Kidney (tissue), 14 donors: ENCODE measurements around the gene CDC37. TPM values are rescaled to one million over a fixed set of nuclear protein-coding genes. Genes with fewer than 3 reads are reported as not detected.

Source experiments
- DNase-seq, 5 donors: peaks; one replicate each; pipeline ENCODE4 v3.0.0-alpha.2; 2013 to 2020
- FAIRE-seq: peaks from 2 replicates; lab custom pipeline; 2012; peaks lifted over from hg19 to GRCh38; lab: Jason Lieb, UNC
- H3K27ac ChIP-seq, 2 donors: one replicate each; pipeline ENCODE4 v1.7.0; 2013; ENCODE audit warnings: low read depth in 2 of 2, low read length in 2 of 2, inconsistent platforms in 1 of 2
- H3K27me3 ChIP-seq: one replicate; pipeline ENCODE4 v1.7.1; 2013; ENCODE audit warnings: low read length, inconsistent platforms; ENCODE audit not compliant: control insufficient read depth, insufficient read depth
- H3K36me3 ChIP-seq, 3 donors: one replicate each; pipeline versions ENCODE4 v1.7.0 to v1.7.1; 2013; ENCODE audit warnings: low read length in 3 of 3, control low read depth in 1 of 3, inconsistent platforms in 1 of 3; ENCODE audit not compliant: insufficient read depth in 3 of 3, control insufficient read depth in 2 of 3
- H3K4me1 ChIP-seq, 3 donors: one replicate each; pipeline versions ENCODE4 v1.7.0 to v1.7.1; 2013; ENCODE audit warnings: low read length in 3 of 3, inconsistent platforms in 1 of 3, low read depth in 1 of 3; ENCODE audit not compliant: control insufficient read depth in 2 of 3, insufficient read depth in 2 of 3
- H3K4me3 ChIP-seq, 3 donors: one replicate each; pipeline versions ENCODE4 v1.7.0 to v1.8.1; 2013; ENCODE audit warnings: low read length in 3 of 3, control low read depth in 1 of 3, inconsistent platforms in 1 of 3
- H3K9ac ChIP-seq, 3 donors: one replicate each; pipeline versions ENCODE4 v1.7.0 to v1.7.1; 2013; ENCODE audit warnings: low read length in 3 of 3, control low read depth in 1 of 3, inconsistent platforms in 1 of 3
- H3K9me3 ChIP-seq, 3 donors: one replicate each; pipeline versions ENCODE4 v1.7.0 to v1.7.1; 2013; ENCODE audit warnings: low read length in 3 of 3, control low read depth in 1 of 3, inconsistent platforms in 1 of 3; ENCODE audit not compliant: control insufficient read depth in 2 of 3, insufficient read depth in 1 of 3
- CTCF ChIP-seq: IDR thresholded peaks from 3 replicates; pipeline ENCODE4 v1.5.1; 2012; ENCODE audit warnings: mild to moderate bottlenecking, moderate library complexity, borderline replicate concordance; ENCODE audit not compliant: insufficient read depth; ENCODE audit errors: extremely low read depth
- intact Hi-C: fragments of 100-400 bp; cut with DNase I; formaldehyde crosslinking; loops from one replicate; pipeline ENCODE4 v1.11.1; 2022
- polyA plus RNA-seq: library from polyadenylated mRNA; stranded (reverse); fragments of 350-450 nt; fragmentation: Illumina TruSeq; extraction: RNeasy Lipid Tissue Mini Kit (QIAGEN cat#74804); gene quantifications from one replicate; pipeline ENCODE4 v1.2.3, GENCODE V29; 2014; ENCODE audit warnings: low read depth, low replicate concordance; ENCODE audit not compliant: insufficient read depth
- total RNA-seq: library from RNA; stranded (reverse); fragmentation: NEBNext Ultra II Directional; extraction: Animal tissue kit (Norgen Biotek cat#: 25700); gene quantifications from one replicate; pipeline ENCODE4 v1.2.1, GENCODE V29; 2021
- donor health status: control.
- donor health status: control.
- donor health status: control.
- donor health status: control.
- donor health status: control.
- donor health status: DM: yes; HTN: yes; CAD: no.
- donor health status: Normal renal cell carcinoma (clear cell type).

CDC37 gene
- total and polyA plus RNA-seq, 2 donors from 2014 or later = 139 to 149 TPM

- Histone ChIP-seq H3K36me3 (no peaks in the 10 kb centered on the region), H3K9me3 (no peaks in the 10 kb centered on the region), H3K27ac (no peak overlapping the region), H3K9ac (no peak overlapping the region), H3K4me1 (peaks cover 0 to 5% (median 0%) of the 10 kb centered on the region in 3 donors), H3K27me3 (peaks cover 13% of the 10 kb centered on the region), H3K4me3 (no peak overlapping the region)
- FAIRE-seq (no peak), DNase-seq (no peak)
- intact Hi-C loops = no loop called here
- TF ChIP-seq CTCF = no peak
These were observed 5.4 kb upstream of the CDC37 start for GRCh38 chr19:10408511-10409283.

DNA sequence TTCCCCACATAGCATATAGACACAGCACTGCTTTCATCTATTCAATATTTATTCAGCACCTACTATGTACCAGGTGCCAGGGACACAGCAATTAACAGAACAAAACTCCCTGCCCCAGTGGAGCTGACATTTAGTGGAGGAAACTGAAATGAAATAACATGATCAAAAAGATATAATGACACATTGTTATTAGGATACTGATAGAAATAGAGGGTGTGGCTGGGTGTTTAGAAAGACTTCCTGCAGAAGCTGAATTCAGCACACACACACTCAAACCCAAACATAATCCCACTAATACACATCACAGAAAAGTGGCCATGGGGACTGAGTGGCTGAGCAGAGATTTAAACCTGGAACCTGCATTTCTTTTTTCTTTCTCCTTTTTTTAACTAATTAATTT is 3.8 kb upstream of the CDC37 start:
- H3K36me3 ChIP-seq = no peaks in the 10 kb centered on the region
- H3K4me1 ChIP-seq = peaks cover 0 to 12% (median 6%) of the 10 kb centered on the region in 3 donors
- DNase-seq (no peak), FAIRE-seq (no peak)
- no peak overlapping the region for H3K4me3 ChIP-seq
- no peak for TF ChIP-seq CTCF
- intact Hi-C loops = no loop called here
- H3K9ac ChIP-seq = no peak overlapping the region
- H3K27me3 ChIP-seq = peaks cover 13% of the 10 kb centered on the region
- H3K27ac ChIP-seq = no peak overlapping the region
- no peaks in the 10 kb centered on the region for H3K9me3 ChIP-seq

GRCh38 chr19:10406191-10406590 is 2.8 kb upstream of the CDC37 start:
- no peaks in the 10 kb centered on the region for H3K9me3 ChIP-seq
- DNase-seq = no peak
- no peak overlapping the region for H3K9ac ChIP-seq
- no peak for FAIRE-seq
- peaks cover 0 to 21% (median 10%) of the 10 kb centered on the region in 3 donors for H3K4me1 ChIP-seq
- peaks cover 13% of the 10 kb centered on the region for H3K27me3 ChIP-seq
- no peak overlapping the region for H3K4me3 ChIP-seq
- intact Hi-C loops = no loop called here
- no peaks in the 10 kb centered on the region for H3K36me3 ChIP-seq
- H3K27ac ChIP-seq = no peak overlapping the region
- no peak for TF ChIP-seq CTCF
